ENCODE measurements around the gene STX1B. TPM values are rescaled to one million over a fixed set of nuclear protein-coding genes. Genes with fewer than 3 reads are reported as not detected.

The STX1B gene
- total RNA-seq, 4 donors from 2014 or later: 0.34 to 0.40 TPM; not detected in 2

DNA sequence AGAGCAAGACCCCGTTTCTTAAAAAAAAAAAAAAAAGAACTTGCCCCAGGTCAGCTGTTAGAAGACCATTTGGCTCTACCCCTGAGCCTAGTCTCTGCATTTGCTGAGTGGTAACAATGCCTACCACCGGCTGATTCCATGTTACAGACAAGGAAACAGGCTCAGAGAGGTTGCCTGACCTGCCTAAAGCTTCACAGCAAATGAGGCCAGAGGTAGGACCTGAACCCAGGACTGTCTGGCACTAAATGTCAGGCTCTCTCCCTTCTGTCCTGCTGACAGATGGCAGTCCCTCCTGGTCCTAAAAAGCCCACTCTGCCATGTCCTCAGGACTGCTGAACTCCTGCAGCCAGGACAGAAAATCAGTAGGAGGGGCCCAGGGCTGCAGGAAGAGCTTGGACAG, 5.8 kb downstream of the STX1B start:
- WGBS, 2 donors: 69 to 72% methylated on average over 2 of the region's 2 CpGs
- TF ChIP-seq, protein P1, sequence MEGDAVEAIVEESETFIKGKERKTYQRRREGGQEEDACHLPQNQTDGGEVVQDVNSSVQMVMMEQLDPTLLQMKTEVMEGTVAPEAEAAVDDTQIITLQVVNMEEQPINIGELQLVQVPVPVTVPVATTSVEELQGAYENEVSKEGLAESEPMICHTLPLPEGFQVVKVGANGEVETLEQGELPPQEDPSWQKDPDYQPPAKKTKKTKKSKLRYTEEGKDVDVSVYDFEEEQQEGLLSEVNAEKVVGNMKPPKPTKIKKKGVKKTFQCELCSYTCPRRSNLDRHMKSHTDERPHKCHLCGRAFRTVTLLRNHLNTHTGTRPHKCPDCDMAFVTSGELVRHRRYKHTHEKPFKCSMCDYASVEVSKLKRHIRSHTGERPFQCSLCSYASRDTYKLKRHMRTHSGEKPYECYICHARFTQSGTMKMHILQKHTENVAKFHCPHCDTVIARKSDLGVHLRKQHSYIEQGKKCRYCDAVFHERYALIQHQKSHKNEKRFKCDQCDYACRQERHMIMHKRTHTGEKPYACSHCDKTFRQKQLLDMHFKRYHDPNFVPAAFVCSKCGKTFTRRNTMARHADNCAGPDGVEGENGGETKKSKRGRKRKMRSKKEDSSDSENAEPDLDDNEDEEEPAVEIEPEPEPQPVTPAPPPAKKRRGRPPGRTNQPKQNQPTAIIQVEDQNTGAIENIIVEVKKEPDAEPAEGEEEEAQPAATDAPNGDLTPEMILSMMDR (IDR thresholded peaks at IDR 0.05): no peak
- TF ChIP-seq POLR2A (IDR thresholded peaks at IDR 0.05): no peak
- no peak overlapping the region for H3K4me3 ChIP-seq (replicated peaks in 1 of 3)
- H3K9me3 ChIP-seq: no peaks in the 10 kb centered on the region
- intact Hi-C loops (cut with DNase I): no loop called here
- DNase-seq: no peak
- no peaks in the 10 kb centered on the region for H3K4me1 ChIP-seq
- H3K27me3 ChIP-seq: no peaks in the 10 kb centered on the region
- no peak overlapping the region for H3K27ac ChIP-seq
- no peaks in the 10 kb centered on the region for H3K36me3 ChIP-seq

DNA sequence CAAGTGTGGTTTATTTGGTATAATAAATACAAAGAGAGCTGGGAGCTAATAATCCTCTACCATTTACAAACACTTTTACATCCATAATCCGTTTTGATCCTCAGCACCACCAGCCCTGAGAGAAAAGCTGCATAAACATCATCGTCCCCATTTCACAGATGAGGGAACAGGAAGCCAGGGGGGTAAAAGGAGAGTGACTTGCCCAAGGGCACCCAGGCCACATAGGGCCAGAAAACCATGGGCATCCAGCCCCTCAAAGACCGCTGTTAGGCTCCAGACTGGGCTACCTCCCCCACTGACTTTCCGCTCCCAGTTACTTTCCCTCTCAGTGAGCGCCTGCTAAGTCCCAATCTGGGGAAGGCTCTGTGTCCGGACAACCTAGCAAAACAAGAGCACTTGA, 6.7 kb downstream of the STX1B start:
- 78 to 84% methylated on average over 6 of the region's 6 CpGs for WGBS, 2 donors
- Histone ChIP-seq H3K4me1 (no peaks in the 10 kb centered on the region), H3K27me3 (no peaks in the 10 kb centered on the region), H3K9me3 (no peaks in the 10 kb centered on the region), H3K27ac (no peak overlapping the region), H3K36me3 (no peaks in the 10 kb centered on the region), H3K4me3 (replicated peaks in 1 of 3) (no peak overlapping the region)
- TF ChIP-seq POLR2A (IDR thresholded peaks at IDR 0.05): no peak
- TF ChIP-seq, protein P1 (IDR thresholded peaks at IDR 0.05): no peak
- intact Hi-C loops (cut with DNase I): no loop called here
- DNase-seq: no peak

DNA sequence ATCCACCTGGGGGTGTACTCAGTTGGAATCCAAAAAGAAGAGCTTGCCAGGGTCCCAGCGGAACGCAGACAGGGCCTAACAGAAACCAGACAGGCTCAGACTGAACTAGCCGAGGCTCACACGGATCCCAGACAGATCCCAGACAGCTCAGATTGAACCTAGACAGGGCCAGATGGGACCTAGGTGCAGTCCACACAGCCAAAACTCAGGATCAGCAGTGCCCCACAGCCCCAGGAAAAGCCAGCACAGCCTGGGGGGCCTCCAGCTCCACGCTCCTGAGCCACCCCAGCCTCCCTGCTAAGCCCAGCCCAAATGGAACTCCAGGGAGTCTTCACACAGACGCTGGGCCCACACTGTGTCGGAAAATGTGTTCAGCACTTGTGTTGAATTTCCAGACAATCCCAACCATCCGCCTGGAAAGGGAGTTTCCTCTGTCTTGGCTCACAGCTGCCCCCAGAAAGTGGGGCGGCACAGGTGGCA, 7.5 kb downstream of the STX1B start:
- Histone ChIP-seq H3K9me3 (no peaks in the 10 kb centered on the region), H3K4me1 (no peaks in the 10 kb centered on the region), H3K4me3 (replicated peaks in 1 of 3) (no peak overlapping the region), H3K27ac (no peak overlapping the region), H3K36me3 (no peaks in the 10 kb centered on the region), H3K27me3 (no peaks in the 10 kb centered on the region)
- TF ChIP-seq, protein P1 (IDR thresholded peaks at IDR 0.05): no peak
- no peak for TF ChIP-seq POLR2A (IDR thresholded peaks at IDR 0.05)
- 56 to 79% methylated on average over 2 to 8 of the region's 9 CpGs for WGBS, 2 donors
- DNase-seq: no peak
- intact Hi-C loops (cut with DNase I): no loop called here

DNA sequence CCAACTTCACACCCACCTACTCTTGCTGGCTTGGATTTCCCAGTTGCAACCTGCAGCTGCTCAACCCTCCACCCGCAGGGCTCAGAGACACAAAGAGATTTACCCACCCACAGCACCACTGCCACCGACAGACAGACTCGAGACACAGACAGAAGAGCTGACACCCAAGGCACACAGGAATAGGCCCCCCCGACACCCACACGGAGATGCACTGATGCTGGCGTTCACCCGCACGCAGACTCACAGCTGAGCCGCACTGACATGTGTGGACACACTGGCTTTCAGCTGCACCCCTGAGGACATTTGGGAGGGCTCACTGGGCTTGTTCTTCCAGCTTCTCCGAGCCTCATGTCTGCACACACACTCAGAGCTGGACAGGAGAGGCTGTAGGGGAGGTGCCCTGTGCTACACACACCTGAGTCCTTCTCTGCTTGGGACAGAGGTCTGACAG, 8.2 kb downstream of the STX1B start:
- intact Hi-C loops (cut with DNase I): no loop called here
- Histone ChIP-seq H3K4me3 (replicated peaks in 1 of 3) (no peak overlapping the region), H3K27me3 (no peaks in the 10 kb centered on the region), H3K9me3 (no peaks in the 10 kb centered on the region), H3K4me1 (peaks cover 3 to 6% of the 10 kb centered on the region in 2 donors), H3K36me3 (no peaks in the 10 kb centered on the region), H3K27ac (no peak overlapping the region)
- DNase-seq: no peak
- TF ChIP-seq POLR2A (IDR thresholded peaks at IDR 0.05): no peak
- TF ChIP-seq, protein P1 (IDR thresholded peaks at IDR 0.05): no peak
- WGBS, 2 donors: 58 to 73% methylated on average over 3 to 9 of the region's 10 CpGs

- 55 to 58% methylated on average over 16 of the region's 16 CpGs for WGBS, 2 donors
- Histone ChIP-seq H3K9me3 (no peaks in the 10 kb centered on the region), H3K4me1 (peaks cover 7 to 12% of the 10 kb centered on the region in 2 donors), H3K27me3 (peaks cover 1% of the 10 kb centered on the region), H3K36me3 (no peaks in the 10 kb centered on the region), H3K4me3 (replicated peaks in 1 of 3) (no peak overlapping the region), H3K27ac (no peak overlapping the region)
- intact Hi-C loops (cut with DNase I): no loop called here
- no peak for DNase-seq
- no peak for TF ChIP-seq POLR2A (IDR thresholded peaks at IDR 0.05)
- TF ChIP-seq, protein P1 (IDR thresholded peaks at IDR 0.05): no peak
Observed at GRCh38 chr16:31001507-31002249, 8.8 kb downstream of the STX1B start.
